ENCODE data around the gene KIAA0408.
"Not testable (repeated sequence)": the region's sequence is repeated elsewhere in the genome, so short reads cannot be mapped to it uniquely, and the experiment has no call there.

Gene KIAA0408

GRCh38 chr6:127412016-127412415 is 47.2 kb downstream of the KIAA0408 start:
- not testable (repeated sequence) for DNase-seq (ENCODE audit: low spot score)

All from RKO (cell line).